ENCODE results near the gene PRLHR.

Gene PRLHR

DNA sequence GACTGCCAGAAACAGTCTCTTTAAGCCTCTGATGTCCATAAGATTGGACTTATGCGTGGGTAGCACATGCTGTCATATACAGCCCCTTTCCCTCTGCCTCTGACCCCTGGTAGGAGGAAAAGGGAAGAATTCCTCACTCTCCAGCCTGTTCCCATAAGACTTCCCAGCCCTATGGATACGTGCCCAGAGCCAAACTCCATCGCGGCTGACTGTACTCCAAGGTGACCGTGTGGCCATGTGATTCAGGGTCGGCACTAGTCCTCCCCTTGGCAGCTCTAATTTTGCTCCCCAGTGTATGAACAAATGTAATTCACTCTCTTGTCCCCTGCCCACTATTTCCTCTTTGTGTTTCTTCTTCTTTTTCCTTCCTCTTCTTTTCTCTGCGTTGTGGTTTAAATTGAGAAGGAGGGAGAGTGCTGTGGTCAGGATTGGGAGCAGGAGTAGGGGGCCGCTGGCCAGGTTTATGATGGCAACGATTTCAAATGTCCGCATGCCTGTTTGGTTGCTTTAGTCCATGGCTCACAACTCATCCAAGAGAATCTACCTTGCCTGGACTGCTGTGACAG is 43.8 kb downstream of the PRLHR start:
- no peak for DNase-seq

GRCh38 chr10:118547282-118547681 is 48.2 kb downstream of the PRLHR start:
- DNase-seq, result no peak

- DNase-seq, result no peak
Observed at GRCh38 chr10:118546479-118546878, 49.0 kb downstream of the PRLHR start.

DNA sequence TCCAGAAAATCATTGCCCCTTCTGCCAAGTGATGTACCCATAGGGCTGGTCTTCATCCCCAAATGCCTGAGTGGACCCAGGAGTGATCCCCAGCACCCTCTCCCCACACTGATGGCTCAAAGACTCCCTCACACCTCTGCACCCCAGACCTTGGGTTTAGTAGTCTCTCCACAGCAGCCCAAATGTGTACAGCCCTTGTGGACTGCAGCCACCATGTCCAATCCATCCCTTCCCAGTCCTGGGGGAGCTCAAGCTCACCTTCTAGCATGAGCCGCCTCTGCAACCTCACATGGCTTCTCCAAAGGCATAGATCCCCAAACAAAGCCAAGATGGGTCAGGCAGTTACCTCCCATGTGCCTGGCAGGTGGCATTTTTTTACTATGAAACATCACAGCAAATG is 50.1 kb downstream of the PRLHR start:
- DNase-seq, result no peak

DNA sequence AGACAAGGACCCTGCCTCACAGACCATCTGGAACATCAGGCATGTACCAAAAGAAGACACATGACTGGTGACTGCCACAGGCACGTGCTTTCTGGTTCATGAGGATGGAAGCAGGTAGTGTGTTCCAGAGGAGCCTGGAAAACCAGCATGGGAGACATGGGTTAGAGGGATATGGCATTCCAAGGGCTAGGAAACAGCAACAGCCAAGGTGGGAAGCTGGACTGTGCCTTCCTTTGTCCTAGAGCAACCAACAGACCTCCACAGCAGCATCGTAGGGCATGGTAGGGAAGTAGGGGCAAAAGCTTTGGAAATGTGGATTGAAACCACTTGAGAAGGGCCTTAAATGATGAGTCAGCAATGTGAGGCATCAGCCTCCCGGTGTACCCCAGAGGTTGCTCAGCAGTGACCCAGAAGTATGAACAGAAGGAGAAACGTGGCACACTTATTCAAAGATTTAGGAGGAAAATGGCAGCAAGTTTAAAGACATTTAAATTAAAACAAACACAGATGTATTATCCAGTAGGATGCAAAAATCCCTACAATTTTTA is 51.0 kb downstream of the PRLHR start:
- DNase-seq, result no peak

- DNase-seq, result peak; percentile 17
Observed at GRCh38 chr10:118543714-118544400, 51.6 kb downstream of the PRLHR start.

DNA sequence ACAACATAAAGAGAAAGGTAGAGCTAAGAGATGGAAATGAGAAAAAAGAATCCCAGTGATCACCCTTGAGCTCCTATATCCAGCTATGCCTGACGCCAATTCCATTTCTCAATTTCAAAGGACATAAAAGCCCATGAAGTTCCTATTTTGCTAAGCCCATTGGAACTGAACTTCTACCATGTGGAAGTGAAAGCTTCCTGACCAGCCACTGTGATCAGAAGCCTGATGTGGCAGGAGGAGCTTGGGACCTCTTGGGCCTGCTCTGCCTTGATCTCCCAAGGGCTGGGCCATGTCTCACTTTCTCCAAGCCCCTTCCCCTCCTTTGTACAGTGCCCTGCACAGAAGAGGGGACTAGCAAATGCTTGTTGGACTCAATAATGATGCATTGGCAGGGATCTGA is 52.7 kb downstream of the PRLHR start:
- no peak for DNase-seq

DNA sequence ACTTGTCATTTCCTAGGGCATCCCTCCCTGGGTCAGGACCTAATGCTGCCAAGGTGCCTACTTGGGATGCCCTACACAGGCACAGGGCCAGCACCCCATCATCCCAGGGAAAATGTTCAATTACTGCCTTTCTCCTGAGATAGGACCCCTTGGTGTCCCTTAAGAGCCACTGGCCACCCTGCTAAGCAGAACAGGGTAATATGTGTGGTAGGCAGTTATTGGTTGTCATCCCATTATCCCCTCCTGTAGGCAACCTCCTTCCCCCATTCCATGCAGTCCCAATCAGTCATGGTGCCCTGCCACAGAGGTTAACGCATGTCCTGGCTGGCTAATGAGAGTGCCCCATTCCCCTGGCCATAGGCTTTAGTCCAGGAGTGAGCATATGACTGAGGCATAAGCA is 53.2 kb downstream of the PRLHR start:
- DNase-seq, result no peak

- no peak for DNase-seq
Observed at GRCh38 chr10:118541718-118542117, 53.7 kb downstream of the PRLHR start.
